GM23338 (cell line): ENCODE data around the gene UFD1. TPM values are rescaled to one million over a fixed set of nuclear protein-coding genes. Genes with fewer than 3 reads are reported as not detected.

Source experiments
- ATAC-seq: fragments of 200-7000 bp; cut with Tn5 transposase; 3 replicates; pipeline ENCODE4 v1.9.1; 2020
- DNase-seq: peaks from one replicate; pipeline ENCODE4 v3.0.0-alpha.2; 2015; ENCODE audit warnings: low spot score
- H2AFZ ChIP-seq: fragments of 200-600 bp; sonication (generic); 2 replicates; pipeline ENCODE4 v1.8.0; 2016; ENCODE audit warnings: antibody characterized with exemption, mild to moderate bottlenecking, moderate library complexity
- H3F3A ChIP-seq: fragments of 200-600 bp; sonication (generic); replicated peaks from 2 replicates; pipeline ENCODE4 v1.8.0; 2017; ENCODE audit warnings: antibody characterized with exemption, mixed run types, low read depth
- H3K27ac ChIP-seq: fragments of 200-600 bp; sonication (generic); 2 replicates; pipeline ENCODE4 v1.6.1; 2016; ENCODE audit warnings: low read depth
- H3K27me3 ChIP-seq: fragments of 200-600 bp; sonication (generic); 2 replicates; pipeline ENCODE4 v1.8.0; 2016; ENCODE audit warnings: mild to moderate bottlenecking, mixed run types, moderate library complexity; ENCODE audit not compliant: insufficient read depth
- H3K36me3 ChIP-seq: fragments of 200-600 bp; sonication (generic); 2 replicates; pipeline ENCODE4 v1.8.0; 2016; ENCODE audit warnings: mild to moderate bottlenecking; ENCODE audit not compliant: insufficient read depth
- H3K4me1 ChIP-seq: fragments of 200-600 bp; sonication (generic); 2 replicates; pipeline ENCODE4 v1.8.0; 2016; ENCODE audit warnings: mild to moderate bottlenecking, moderate library complexity; ENCODE audit not compliant: insufficient read depth
- H3K4me2 ChIP-seq: fragments of 200-600 bp; sonication (generic); 2 replicates; pipeline ENCODE4 v1.7.1; 2017; ENCODE audit warnings: mixed run types
- H3K4me3 ChIP-seq: fragments of 200-600 bp; sonication (generic); 2 replicates; pipeline ENCODE4 v1.6.1; 2016; ENCODE audit warnings: mixed run types
- H3K79me2 ChIP-seq: fragments of 200-600 bp; sonication (generic); replicated peaks from 2 replicates; pipeline ENCODE4 v1.8.0; 2017; ENCODE audit warnings: mild to moderate bottlenecking; ENCODE audit not compliant: insufficient read depth
- H3K9me2 ChIP-seq: fragments of 200-600 bp; sonication (generic); 2 replicates; pipeline ENCODE4 v1.8.0; 2017; ENCODE audit not compliant: insufficient read depth
- H4K20me1 ChIP-seq: fragments of 200-600 bp; sonication (generic); replicated peaks from 2 replicates; pipeline ENCODE4 v1.8.0; 2017; ENCODE audit warnings: mild to moderate bottlenecking; ENCODE audit not compliant: insufficient read depth
- H3K27ac Mint-ChIP-seq: 2 replicates; pipeline ENCODE4 v1.8.0; 2020; ENCODE audit warnings: inconsistent platforms, mild to moderate bottlenecking, moderate library complexity, mixed read lengths
- H3K27me3 Mint-ChIP-seq: 3 replicates; pipeline ENCODE4 v1.8.0; 2022; ENCODE audit warnings: low read depth, mild to moderate bottlenecking, moderate library complexity, mixed read lengths, inconsistent platforms; ENCODE audit not compliant: insufficient read depth, poor library complexity
- H3K36me3 Mint-ChIP-seq: 3 replicates; pipeline ENCODE4 v1.8.0; 2021; ENCODE audit warnings: low read depth, mild to moderate bottlenecking, inconsistent platforms, moderate library complexity, mixed read lengths
- H3K4me1 Mint-ChIP-seq: 3 replicates; pipeline ENCODE4 v1.8.0; 2020; ENCODE audit warnings: mild to moderate bottlenecking, inconsistent platforms, mixed read lengths
- H3K4me3 Mint-ChIP-seq: 3 replicates; pipeline ENCODE4 v1.8.0; 2021; ENCODE audit warnings: moderate library complexity, mild to moderate bottlenecking, inconsistent platforms, mixed read lengths
- H3K9me3 Mint-ChIP-seq: 3 replicates; pipeline ENCODE4 v1.8.0; 2020; ENCODE audit warnings: moderate library complexity, mild to moderate bottlenecking, inconsistent platforms, mixed read lengths
- CREB1 ChIP-seq: fragments of 250-450 bp; sonication (Bioruptor Pico); IDR thresholded peaks from 2 replicates; pipeline ENCODE4 v1.5.0; 2020; ENCODE audit warnings: low read depth, mild to moderate bottlenecking, moderate library complexity
- EZH2 ChIP-seq: fragments of 200-600 bp; sonication (generic); IDR thresholded peaks from one replicate; pipeline ENCODE4 v1.8.0; 2017; ENCODE audit warnings: antibody characterized with exemption, mild to moderate bottlenecking, low read depth; ENCODE audit not compliant: unreplicated experiment
- EZH2phosphoT487 ChIP-seq: fragments of 200-600 bp; sonication (generic); IDR thresholded peaks from one replicate; pipeline ENCODE4 v1.8.1; 2018; ENCODE audit warnings: antibody characterized with exemption; ENCODE audit not compliant: unreplicated experiment
- NANOG ChIP-seq: IDR thresholded peaks from 2 replicates; pipeline ENCODE4 v1.6.1; 2016; ENCODE audit warnings: antibody characterized with exemption, borderline replicate concordance
- POLR2AphosphoS5 ChIP-seq: IDR thresholded peaks from 2 replicates; pipeline ENCODE4 v1.6.1; 2016; ENCODE audit warnings: antibody characterized with exemption, low read depth
- STAT1 ChIP-seq: IDR thresholded peaks from one replicate; pipeline ENCODE4 v1.6.1; 2016; ENCODE audit warnings: antibody characterized with exemption; ENCODE audit not compliant: unreplicated experiment
- ZNF114 ChIP-seq: fragments of 250-450 bp; sonication (Bioruptor Pico); IDR thresholded peaks from 2 replicates; pipeline ENCODE4 v1.5.0; 2020; ENCODE audit warnings: mild to moderate bottlenecking, moderate library complexity
- ZNF462 ChIP-seq: fragments of 250-450 bp; sonication (Bioruptor Pico); IDR thresholded peaks from 2 replicates; pipeline ENCODE4 v1.5.0; 2020; ENCODE audit warnings: mild to moderate bottlenecking, moderate library complexity
- polyA plus RNA-seq: library from polyadenylated mRNA; unstranded; fragments of >200 nt; fragmentation: Nextera tagmentation; extraction: Ambion mirVana; gene quantifications from 2 replicates; pipeline ENCODE4 v1.2.1, GENCODE V29; 2016
- total RNA-seq: library from RNA; depleted of rRNA; stranded (reverse); fragments of >200 nt; shearing (Covaris generic); gene quantifications from 2 replicates; pipeline ENCODE4 v1.2.3, GENCODE V29; 2014
- TF ChIP-seq, protein P1 (sequence below): IDR thresholded peaks from 2 replicates; pipeline ENCODE4 v1.6.1; 2016; ENCODE audit warnings: antibody characterized with exemption
- TF ChIP-seq, protein P2 (sequence below), 2 experiments: fragments of 200-600 bp in 1 of 2; sonication (generic) in 1 of 2; conservative IDR thresholded peaks; 2 replicates each; pipeline versions ENCODE4 v1.5.1 to v1.6.1; 2016 to 2017; ENCODE audit warnings: antibody characterized with exemption in 2 of 2, low read depth in 2 of 2, mild to moderate bottlenecking in 2 of 2, moderate library complexity in 1 of 2
- TF ChIP-seq, protein P3 (sequence below): IDR thresholded peaks from one replicate; pipeline ENCODE4 v1.6.1; 2018; ENCODE audit warnings: antibody characterized with exemption; ENCODE audit not compliant: unreplicated experiment

The UFD1 gene
- total and polyA plus RNA-seq, 2 experiments from 2014 or later: 53.5 to 93.8 TPM

DNA sequence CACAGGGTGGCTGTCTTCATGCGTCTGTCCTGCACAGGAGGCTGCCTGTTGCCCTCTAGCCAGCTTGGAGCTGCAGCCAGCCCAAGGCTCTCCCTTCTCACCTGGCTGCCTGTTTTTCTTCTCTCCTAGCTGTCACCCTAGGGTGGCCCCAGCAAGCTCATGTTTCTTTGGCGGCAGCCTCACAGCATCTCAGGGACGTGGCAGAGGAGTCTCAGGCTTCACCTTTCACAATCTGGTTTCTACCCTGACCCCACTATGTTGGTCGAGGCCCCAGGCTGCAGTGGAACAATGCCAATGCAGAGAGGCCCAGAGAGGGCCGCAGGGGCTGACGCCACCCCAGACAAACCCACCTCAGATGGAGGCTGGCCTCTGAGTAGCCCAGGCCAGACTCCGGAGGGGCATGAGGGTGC, 47.7 kb upstream of the UFD1 start:
- Mint-ChIP-seq H3K9me3 (no peaks in the 10 kb centered on the region), H3K27me3 (peaks cover 33% of the 10 kb centered on the region), H3K4me3 (no peak overlapping the region), H3K36me3 (no peaks in the 10 kb centered on the region), H3K27ac (no peak overlapping the region), H3K4me1 (peaks cover 9% of the 10 kb centered on the region)
- Histone ChIP-seq H3K36me3 (no peaks in the 10 kb centered on the region), H3K4me1 (peaks cover 8% of the 10 kb centered on the region; the same call in 1 of the 2 replicates), H3K4me3 (no peak overlapping the region), H3K79me2 (no peaks in the 10 kb centered on the region), H3F3A (peaks cover 11% of the 10 kb centered on the region; the same call in 1 of the 2 replicates), H3K9me2 (no peaks in the 10 kb centered on the region), H2AFZ (no peak overlapping the region), H4K20me1 (no peaks in the 10 kb centered on the region), H3K27ac (no peak overlapping the region), H3K4me2 (no peak overlapping the region), H3K27me3 (peaks cover 38% of the 10 kb centered on the region)
- no peak for DNase-seq
- no peak for ATAC-seq
- TF ChIP-seq STAT1 (no peak), ZNF462 (CRISPR knock-in tag) (no peak), EZH2phosphoT487 (no peak), EZH2 (no peak), POLR2AphosphoS5 (no peak), ZNF114 (CRISPR knock-in tag) (no peak), NANOG (no peak), CREB1 (CRISPR knock-in tag) (no peak)
- TF ChIP-seq, protein P1, sequence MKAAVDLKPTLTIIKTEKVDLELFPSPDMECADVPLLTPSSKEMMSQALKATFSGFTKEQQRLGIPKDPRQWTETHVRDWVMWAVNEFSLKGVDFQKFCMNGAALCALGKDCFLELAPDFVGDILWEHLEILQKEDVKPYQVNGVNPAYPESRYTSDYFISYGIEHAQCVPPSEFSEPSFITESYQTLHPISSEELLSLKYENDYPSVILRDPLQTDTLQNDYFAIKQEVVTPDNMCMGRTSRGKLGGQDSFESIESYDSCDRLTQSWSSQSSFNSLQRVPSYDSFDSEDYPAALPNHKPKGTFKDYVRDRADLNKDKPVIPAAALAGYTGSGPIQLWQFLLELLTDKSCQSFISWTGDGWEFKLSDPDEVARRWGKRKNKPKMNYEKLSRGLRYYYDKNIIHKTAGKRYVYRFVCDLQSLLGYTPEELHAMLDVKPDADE: no peak
- TF ChIP-seq, protein P2, sequence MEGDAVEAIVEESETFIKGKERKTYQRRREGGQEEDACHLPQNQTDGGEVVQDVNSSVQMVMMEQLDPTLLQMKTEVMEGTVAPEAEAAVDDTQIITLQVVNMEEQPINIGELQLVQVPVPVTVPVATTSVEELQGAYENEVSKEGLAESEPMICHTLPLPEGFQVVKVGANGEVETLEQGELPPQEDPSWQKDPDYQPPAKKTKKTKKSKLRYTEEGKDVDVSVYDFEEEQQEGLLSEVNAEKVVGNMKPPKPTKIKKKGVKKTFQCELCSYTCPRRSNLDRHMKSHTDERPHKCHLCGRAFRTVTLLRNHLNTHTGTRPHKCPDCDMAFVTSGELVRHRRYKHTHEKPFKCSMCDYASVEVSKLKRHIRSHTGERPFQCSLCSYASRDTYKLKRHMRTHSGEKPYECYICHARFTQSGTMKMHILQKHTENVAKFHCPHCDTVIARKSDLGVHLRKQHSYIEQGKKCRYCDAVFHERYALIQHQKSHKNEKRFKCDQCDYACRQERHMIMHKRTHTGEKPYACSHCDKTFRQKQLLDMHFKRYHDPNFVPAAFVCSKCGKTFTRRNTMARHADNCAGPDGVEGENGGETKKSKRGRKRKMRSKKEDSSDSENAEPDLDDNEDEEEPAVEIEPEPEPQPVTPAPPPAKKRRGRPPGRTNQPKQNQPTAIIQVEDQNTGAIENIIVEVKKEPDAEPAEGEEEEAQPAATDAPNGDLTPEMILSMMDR (conservative IDR thresholded peaks at IDR 0.05; ENCODE audit: low read depth in 2 of 2): no peak
- TF ChIP-seq, protein P3, sequence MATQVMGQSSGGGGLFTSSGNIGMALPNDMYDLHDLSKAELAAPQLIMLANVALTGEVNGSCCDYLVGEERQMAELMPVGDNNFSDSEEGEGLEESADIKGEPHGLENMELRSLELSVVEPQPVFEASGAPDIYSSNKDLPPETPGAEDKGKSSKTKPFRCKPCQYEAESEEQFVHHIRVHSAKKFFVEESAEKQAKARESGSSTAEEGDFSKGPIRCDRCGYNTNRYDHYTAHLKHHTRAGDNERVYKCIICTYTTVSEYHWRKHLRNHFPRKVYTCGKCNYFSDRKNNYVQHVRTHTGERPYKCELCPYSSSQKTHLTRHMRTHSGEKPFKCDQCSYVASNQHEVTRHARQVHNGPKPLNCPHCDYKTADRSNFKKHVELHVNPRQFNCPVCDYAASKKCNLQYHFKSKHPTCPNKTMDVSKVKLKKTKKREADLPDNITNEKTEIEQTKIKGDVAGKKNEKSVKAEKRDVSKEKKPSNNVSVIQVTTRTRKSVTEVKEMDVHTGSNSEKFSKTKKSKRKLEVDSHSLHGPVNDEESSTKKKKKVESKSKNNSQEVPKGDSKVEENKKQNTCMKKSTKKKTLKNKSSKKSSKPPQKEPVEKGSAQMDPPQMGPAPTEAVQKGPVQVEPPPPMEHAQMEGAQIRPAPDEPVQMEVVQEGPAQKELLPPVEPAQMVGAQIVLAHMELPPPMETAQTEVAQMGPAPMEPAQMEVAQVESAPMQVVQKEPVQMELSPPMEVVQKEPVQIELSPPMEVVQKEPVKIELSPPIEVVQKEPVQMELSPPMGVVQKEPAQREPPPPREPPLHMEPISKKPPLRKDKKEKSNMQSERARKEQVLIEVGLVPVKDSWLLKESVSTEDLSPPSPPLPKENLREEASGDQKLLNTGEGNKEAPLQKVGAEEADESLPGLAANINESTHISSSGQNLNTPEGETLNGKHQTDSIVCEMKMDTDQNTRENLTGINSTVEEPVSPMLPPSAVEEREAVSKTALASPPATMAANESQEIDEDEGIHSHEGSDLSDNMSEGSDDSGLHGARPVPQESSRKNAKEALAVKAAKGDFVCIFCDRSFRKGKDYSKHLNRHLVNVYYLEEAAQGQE: no peak
